Gastroesophageal sphincter (tissue), 3 donors: Measurements from ENCODE around the gene SEZ6L2.

Experiments used
- CTCF ChIP-seq, 4 experiments: fragments of 200-600 bp in 2 of 4; fragments of 450-650 bp in 2 of 4; sonication (generic) in 1 of 4; IDR thresholded peaks; one replicate each; pipeline ENCODE4 v1.5.1; 2017 to 2019; ENCODE audit warnings: antibody characterized with exemption in 4 of 4, mild to moderate bottlenecking in 2 of 4, moderate library complexity in 2 of 4
- POLR2A ChIP-seq, 2 donors: fragments of 450-650 bp; IDR thresholded peaks; one replicate each; pipeline ENCODE4 v1.6.1; 2017; ENCODE audit warnings: antibody characterized with exemption in 2 of 2, mild to moderate bottlenecking in 2 of 2, moderate library complexity in 1 of 2

DNA sequence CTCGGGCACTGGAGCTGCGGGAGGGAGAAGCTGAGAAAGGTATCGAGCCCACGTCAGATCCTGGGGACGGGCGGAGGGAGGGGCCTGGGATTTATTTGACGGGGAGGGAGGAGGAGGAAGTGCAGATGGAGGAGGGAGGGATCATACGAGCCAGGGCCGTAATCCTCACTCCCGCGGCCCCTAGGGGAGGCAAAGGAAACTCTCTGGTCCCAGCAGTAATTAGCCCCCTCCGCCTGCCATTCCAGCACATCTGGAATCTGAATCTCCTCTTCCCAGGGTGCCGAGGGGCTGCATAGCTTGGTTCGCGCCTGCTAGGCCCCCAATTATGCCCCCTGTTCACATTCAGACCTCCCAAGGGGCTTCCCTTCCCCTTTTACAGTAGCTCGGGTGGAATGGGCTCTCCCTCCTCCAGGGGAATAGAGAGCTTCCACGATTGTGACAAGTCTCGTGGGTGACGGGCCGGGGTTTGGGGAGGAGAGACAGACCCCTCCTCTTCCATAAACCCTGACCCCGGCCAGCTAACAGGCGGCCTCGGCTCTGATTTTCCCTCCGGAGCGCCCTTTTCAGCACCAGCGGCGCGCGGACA, at the start of gene SEZ6L2:
- TF ChIP-seq POLR2A (IDR thresholded peaks at IDR 0.05): no peak
- no peak for TF ChIP-seq CTCF (IDR thresholded peaks at IDR 0.05)
